Measurements from ENCODE around the gene EEPD1. TPM values are rescaled to one million over a fixed set of nuclear protein-coding genes. Genes with fewer than 3 reads are reported as not detected.

The EEPD1 gene
- total RNA-seq, 4 donors from 2014 or later, result 1.8 to 18.4 (median 11.2) TPM

DNA sequence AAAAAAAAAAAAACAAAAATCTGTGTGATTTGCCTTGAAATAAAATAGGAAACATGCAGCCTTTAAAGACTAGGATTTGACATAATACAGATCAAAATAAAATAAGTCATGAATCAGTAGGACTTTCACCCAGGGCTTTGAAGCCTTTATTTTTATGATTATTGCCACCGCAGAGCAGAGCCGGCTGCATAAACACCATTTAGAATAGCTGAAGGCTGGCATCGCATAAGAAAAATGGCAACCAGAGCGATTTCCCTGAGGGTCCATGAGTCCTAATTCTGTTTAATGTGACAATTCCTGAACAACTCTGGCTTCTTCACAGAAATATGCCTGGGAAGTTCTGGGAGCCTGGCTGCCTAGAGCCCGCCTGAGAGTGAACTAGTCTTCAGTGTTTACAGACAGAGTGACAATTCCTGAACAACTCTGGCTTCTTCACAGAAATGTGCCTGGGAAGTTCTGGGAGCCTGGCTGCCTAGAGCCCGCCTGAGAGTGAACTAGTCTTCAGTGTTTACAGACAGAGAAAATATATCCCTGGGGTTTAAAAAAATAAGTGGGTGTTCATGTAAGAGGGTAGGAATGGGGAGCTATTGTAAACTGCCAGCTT is 112.0 kb downstream of the EEPD1 start:
- no peaks in the 10 kb centered on the region for H3K36me3 ChIP-seq
- no peak for DNase-seq
- intact Hi-C loops (cut with DNase I; ENCODE audit: low total_unique reads), result no loop called here
- H3K27me3 ChIP-seq, result no peaks in the 10 kb centered on the region
- H3K27ac ChIP-seq, result peak overlapping the region in 1 of 2 donors; percentile 44
- no peak for TF ChIP-seq POLR2A (IDR thresholded peaks at IDR 0.05)
- TF ChIP-seq, protein P1, sequence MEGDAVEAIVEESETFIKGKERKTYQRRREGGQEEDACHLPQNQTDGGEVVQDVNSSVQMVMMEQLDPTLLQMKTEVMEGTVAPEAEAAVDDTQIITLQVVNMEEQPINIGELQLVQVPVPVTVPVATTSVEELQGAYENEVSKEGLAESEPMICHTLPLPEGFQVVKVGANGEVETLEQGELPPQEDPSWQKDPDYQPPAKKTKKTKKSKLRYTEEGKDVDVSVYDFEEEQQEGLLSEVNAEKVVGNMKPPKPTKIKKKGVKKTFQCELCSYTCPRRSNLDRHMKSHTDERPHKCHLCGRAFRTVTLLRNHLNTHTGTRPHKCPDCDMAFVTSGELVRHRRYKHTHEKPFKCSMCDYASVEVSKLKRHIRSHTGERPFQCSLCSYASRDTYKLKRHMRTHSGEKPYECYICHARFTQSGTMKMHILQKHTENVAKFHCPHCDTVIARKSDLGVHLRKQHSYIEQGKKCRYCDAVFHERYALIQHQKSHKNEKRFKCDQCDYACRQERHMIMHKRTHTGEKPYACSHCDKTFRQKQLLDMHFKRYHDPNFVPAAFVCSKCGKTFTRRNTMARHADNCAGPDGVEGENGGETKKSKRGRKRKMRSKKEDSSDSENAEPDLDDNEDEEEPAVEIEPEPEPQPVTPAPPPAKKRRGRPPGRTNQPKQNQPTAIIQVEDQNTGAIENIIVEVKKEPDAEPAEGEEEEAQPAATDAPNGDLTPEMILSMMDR (IDR thresholded peaks at IDR 0.05), result no peak
- H3K4me3 ChIP-seq, result no peak overlapping the region
- no peaks in the 10 kb centered on the region for H3K9me3 ChIP-seq
- peaks cover 3 to 5% of the 10 kb centered on the region in 2 donors for H3K4me1 ChIP-seq

DNA sequence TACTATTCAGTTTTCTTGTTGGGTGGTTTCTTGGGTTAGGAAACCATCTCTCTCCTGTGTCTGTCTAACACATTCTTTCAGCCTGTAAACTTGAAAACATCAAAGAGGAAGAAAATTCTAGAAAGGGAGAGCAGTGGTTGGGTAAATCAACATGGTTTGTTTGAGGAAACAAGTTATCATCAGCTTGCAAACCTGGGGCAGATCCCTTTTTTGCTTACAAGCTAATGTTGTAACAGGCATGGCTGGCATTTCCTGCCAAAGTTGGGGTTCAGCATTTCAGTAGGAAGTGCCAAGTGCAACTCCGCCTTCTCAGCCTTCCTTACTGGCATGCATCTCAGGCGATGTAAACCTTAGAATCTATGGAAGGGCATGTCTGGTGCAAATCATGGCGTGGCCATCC is 112.6 kb downstream of the EEPD1 start:
- intact Hi-C loops (cut with DNase I; ENCODE audit: low total_unique reads), result no loop called here
- no peak overlapping the region for H3K27ac ChIP-seq
- no peaks in the 10 kb centered on the region for H3K9me3 ChIP-seq
- H3K36me3 ChIP-seq, result no peaks in the 10 kb centered on the region
- H3K4me1 ChIP-seq, result peaks cover 3 to 5% of the 10 kb centered on the region in 2 donors
- no peak for TF ChIP-seq POLR2A (IDR thresholded peaks at IDR 0.05)
- TF ChIP-seq, protein P1 (IDR thresholded peaks at IDR 0.05), result no peak
- DNase-seq, result no peak
- no peaks in the 10 kb centered on the region for H3K27me3 ChIP-seq
- H3K4me3 ChIP-seq, result no peak overlapping the region

DNA sequence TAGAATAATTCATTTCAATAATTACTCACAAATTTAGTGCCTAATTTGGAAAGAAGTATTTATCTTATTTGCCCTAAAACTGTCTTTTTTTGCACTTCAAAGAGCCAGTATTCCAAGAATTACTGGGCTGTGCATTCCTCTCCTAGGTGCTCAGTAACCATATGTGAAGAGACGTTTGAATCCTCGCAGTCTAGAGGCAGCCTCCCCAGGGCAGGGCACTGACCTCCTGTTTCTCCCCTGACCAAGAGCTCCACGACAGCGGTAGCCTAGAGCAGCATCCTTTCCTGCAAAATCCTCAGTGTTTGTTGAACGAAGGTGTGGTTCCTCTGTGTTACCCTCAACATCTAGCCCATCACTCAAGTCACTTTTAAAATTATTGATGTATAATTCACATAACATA is 113.1 kb downstream of the EEPD1 start:
- DNase-seq, result no peak
- no peak overlapping the region for H3K4me3 ChIP-seq
- peaks cover 3 to 5% of the 10 kb centered on the region in 2 donors for H3K4me1 ChIP-seq
- no peaks in the 10 kb centered on the region for H3K9me3 ChIP-seq
- no peaks in the 10 kb centered on the region for H3K27me3 ChIP-seq
- intact Hi-C loops (cut with DNase I; ENCODE audit: low total_unique reads), result no loop called here
- no peaks in the 10 kb centered on the region for H3K36me3 ChIP-seq
- no peak for TF ChIP-seq POLR2A (IDR thresholded peaks at IDR 0.05)
- TF ChIP-seq, protein P1 (IDR thresholded peaks at IDR 0.05), result no peak
- H3K27ac ChIP-seq, result no peak overlapping the region

DNA sequence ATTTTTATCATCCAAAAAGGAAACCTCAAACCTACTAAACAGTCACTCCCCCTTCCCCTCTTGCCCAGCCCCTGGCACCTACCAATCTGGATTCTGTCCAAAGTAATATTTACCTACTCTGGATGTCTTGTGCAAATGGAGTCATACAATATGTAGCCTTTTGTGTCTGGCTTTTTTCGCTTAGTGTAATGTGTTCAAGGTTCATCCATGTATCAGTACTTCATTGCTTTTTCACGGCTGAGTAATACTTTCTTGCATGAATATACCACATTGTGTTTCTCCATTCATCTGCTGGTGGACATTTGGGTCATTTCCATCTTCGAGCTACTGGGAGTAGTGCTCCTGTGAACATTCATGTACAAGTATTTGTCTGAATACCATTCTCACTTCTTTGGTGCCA is 113.6 kb downstream of the EEPD1 start:
- Histone ChIP-seq H3K4me1 (peaks cover 3 to 5% of the 10 kb centered on the region in 2 donors), H3K27me3 (no peaks in the 10 kb centered on the region), H3K36me3 (no peaks in the 10 kb centered on the region), H3K4me3 (no peak overlapping the region), H3K9me3 (no peaks in the 10 kb centered on the region), H3K27ac (no peak overlapping the region)
- no peak for TF ChIP-seq POLR2A (IDR thresholded peaks at IDR 0.05)
- TF ChIP-seq, protein P1 (IDR thresholded peaks at IDR 0.05), result no peak
- DNase-seq, result no peak
- intact Hi-C loops (cut with DNase I; ENCODE audit: low total_unique reads), result no loop called here

DNA sequence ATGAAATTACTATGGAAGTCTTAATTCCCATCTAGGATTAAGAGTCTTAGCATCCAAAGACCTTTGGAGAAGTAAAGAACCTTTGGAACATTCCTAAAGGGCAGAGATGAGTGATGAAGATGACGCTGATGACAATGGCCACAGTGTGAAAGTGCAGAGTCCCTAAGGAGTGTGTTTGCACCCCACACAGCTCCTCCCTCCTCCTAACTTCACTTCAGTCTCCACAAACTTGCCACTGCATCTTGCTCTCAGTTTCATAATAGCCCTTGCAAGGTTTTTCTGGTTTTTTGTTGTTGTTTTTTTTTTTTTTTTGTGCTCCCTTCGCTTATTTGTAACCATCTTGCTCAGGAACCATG is 119.1 kb downstream of the EEPD1 start:
- no peaks in the 10 kb centered on the region for H3K4me1 ChIP-seq
- no peaks in the 10 kb centered on the region for H3K9me3 ChIP-seq
- H3K36me3 ChIP-seq, result no peaks in the 10 kb centered on the region
- TF ChIP-seq, protein P1 (IDR thresholded peaks at IDR 0.05), result no peak
- no peak for TF ChIP-seq POLR2A (IDR thresholded peaks at IDR 0.05)
- no peaks in the 10 kb centered on the region for H3K27me3 ChIP-seq
- intact Hi-C loops (cut with DNase I; ENCODE audit: low total_unique reads), result no loop called here
- no peak overlapping the region for H3K4me3 ChIP-seq
- DNase-seq, result no peak
- H3K27ac ChIP-seq, result no peak overlapping the region

Data from uterus (tissue), 4 donors.